BLaER1 (cell line): Measurements from ENCODE around the gene KCNAB1.
A peak's percentile ranks its signal among the peaks of the same experiment; 100 is the strongest.

Source experiments
- H3K27ac ChIP-seq: shearing (Covaris generic); formaldehyde crosslinking; 2 replicates; pipeline ENCODE4 v1.8.1; 2022
- H3K27me3 ChIP-seq: shearing (Covaris generic); formaldehyde crosslinking; 2 replicates; pipeline ENCODE4 v1.8.1; 2022
- H3K36me3 ChIP-seq: shearing (Covaris generic); formaldehyde crosslinking; 2 replicates; pipeline ENCODE4 v1.8.1; 2022
- H3K4me1 ChIP-seq: shearing (Covaris generic); formaldehyde crosslinking; 2 replicates; pipeline ENCODE4 v1.8.1; 2022
- H3K4me2 ChIP-seq: shearing (Covaris generic); formaldehyde crosslinking; 2 replicates; pipeline ENCODE4 v1.8.1; 2022
- H3K4me3 ChIP-seq: shearing (Covaris generic); formaldehyde crosslinking; 2 replicates; pipeline ENCODE4 v1.8.1; 2022
- H3K9ac ChIP-seq: shearing (Covaris generic); formaldehyde crosslinking; 2 replicates; pipeline ENCODE4 v1.8.1; 2022
- H3K9me3 ChIP-seq: shearing (Covaris generic); formaldehyde crosslinking; 2 replicates; pipeline ENCODE4 v1.8.1; 2022
- H4K20me1 ChIP-seq: shearing (Covaris generic); formaldehyde crosslinking; 2 replicates; pipeline ENCODE4 v1.8.1; 2022
- Cebpa-rat ChIP-seq: shearing (Covaris generic); IDR thresholded peaks from 2 replicates; pipeline ENCODE4 v1.8.1; 2022

KCNAB1 gene

DNA sequence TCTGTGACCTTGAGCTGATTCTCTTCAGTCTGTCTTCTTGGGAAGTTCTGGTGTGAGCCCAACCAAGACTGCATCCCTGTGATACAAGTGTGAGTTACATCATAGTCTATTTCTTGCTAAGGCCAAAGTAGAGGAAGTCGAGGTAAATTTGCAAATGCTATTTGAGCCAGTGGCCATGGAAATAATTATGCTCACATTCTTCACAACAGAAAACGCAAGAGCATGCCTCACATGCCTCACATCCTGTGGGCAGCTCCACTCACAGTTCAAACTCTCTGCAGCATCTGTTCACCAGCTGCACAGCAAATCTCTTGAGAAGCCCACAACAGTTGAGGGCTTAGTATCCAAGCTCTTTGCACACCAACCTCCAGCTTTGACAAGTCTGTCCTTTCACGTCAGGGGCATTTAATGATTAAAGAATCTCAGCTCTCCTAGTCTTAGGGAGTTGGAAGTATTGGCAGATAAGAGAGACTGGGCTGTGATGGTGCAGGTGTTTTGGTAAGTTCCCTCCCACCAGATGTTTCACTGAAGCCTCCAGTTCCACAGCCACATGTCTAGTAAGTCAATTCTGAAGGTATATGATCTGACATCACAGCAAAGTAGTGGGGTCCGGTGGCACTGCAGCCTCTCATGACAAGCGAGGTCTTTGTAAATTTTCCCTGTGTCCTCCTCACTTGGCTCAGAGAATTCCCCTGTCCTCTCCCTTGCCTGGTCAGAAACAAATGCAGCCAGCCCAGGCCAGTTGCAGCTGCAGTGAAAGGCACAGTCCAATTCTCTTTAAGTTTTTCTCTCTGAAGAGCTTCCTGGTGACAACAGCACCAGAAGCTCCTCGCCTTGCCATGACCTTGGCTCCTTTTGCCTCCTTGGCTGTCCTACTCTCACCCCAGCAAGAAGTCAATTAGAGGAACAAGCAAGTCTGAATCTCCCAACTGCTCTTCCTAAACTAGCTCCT lies 268.4 kb downstream of the KCNAB1 start:
- H3K4me2 ChIP-seq: peak overlapping the region; percentile 62
- no peaks in the 10 kb centered on the region for H3K9me3 ChIP-seq
- peak overlapping the region; percentile 53 for H3K27ac ChIP-seq
- H4K20me1 ChIP-seq: no peaks in the 10 kb centered on the region
- no peak for TF ChIP-seq Cebpa-rat
- H3K9ac ChIP-seq: no peak overlapping the region
- H3K4me1 ChIP-seq: peaks cover 32% of the 10 kb centered on the region
- no peak overlapping the region for H3K4me3 ChIP-seq
- no peaks in the 10 kb centered on the region for H3K27me3 ChIP-seq
- H3K36me3 ChIP-seq: no peaks in the 10 kb centered on the region

DNA sequence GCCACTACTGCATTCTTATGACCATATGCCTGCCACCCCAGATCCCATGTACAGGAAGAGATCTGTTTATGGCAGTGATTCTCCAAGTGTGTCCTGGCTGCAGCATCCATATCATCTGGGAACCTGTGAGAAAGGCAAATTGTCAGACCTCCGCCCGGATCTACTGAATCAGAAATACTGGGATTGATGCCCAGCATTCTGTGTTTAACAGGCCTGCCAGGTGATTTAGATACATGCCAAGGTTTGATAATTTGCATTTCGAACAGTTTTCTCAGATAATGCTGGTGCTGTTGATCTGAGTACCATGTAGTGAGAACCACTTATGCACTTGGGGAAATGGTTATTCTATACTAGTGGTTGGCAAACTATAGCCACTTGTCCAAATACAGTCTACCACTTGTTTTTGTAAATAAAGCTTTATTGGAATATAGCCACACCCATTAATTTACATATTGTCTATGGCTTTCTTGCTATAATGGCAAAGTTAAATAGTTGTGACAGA lies 269.1 kb downstream of the KCNAB1 start:
- Histone ChIP-seq H3K9ac (no peak overlapping the region), H3K27ac (peak overlapping the region; percentile 52), H3K4me1 (peaks cover 32% of the 10 kb centered on the region), H3K9me3 (no peaks in the 10 kb centered on the region), H3K4me2 (peak overlapping the region; percentile 62), H4K20me1 (no peaks in the 10 kb centered on the region), H3K36me3 (no peaks in the 10 kb centered on the region), H3K27me3 (no peaks in the 10 kb centered on the region), H3K4me3 (no peak overlapping the region)
- TF ChIP-seq Cebpa-rat: no peak

DNA sequence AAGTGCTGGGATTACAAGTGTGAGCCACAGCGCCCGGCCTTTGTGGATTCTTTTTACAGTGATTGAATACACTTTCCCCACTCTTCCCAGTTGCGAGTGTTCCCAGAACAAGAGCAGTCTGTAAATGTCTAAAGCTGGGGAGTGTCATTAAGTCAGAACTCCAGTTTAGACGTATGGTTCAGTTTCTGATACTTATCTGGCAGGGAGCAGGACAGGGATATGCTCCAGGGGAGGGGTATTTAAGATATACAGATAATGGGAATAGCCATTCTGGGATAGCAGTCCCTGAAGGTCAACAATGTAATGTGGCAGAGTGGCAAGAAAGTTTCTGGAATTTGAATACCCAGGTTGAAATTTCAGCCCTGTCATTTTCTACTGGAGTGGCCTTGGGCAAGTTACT lies 270.5 kb downstream of the KCNAB1 start:
- no peaks in the 10 kb centered on the region for H3K36me3 ChIP-seq
- no peaks in the 10 kb centered on the region for H4K20me1 ChIP-seq
- H3K4me2 ChIP-seq: no peak overlapping the region
- no peak overlapping the region for H3K4me3 ChIP-seq
- no peak overlapping the region for H3K27ac ChIP-seq
- no peak overlapping the region for H3K9ac ChIP-seq
- no peak for TF ChIP-seq Cebpa-rat
- H3K27me3 ChIP-seq: no peaks in the 10 kb centered on the region
- no peaks in the 10 kb centered on the region for H3K9me3 ChIP-seq
- peaks cover 32% of the 10 kb centered on the region for H3K4me1 ChIP-seq

DNA sequence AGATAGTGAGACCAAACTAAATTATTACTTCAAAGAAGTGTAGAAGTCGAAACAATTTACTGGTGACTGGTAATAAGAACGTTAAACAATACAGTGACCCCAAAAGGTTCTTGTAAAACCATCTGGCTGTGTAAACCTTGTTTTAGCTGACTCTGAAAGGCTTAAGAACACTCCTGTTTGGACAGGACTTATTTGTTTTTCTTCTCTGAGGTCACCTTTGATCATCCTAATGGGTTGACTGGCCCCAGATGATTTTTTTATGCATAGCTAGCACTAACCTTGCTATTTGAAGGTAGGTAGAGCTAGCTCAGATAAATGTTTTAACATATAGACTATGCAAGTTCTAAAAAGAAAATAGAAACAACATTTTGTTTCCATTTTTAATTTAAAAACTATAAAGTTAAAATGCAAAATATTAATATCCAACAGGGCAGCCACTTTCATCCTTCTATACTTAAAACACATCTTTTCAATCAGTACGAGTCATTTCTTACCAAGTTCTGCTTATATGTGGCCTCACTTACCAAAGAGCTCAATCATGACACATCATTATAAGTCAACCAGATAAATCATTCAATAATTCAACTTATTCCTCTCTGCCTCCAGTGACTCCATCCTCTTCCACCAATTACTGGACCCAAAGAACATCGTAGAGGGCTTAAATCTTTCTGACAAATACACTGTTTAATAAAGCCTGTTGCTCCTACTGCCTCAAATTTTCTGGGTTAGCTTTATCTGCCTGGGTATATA lies 275.8 kb downstream of the KCNAB1 start:
- Histone ChIP-seq H3K9me3 (no peaks in the 10 kb centered on the region), H3K4me2 (no peak overlapping the region), H3K27me3 (no peaks in the 10 kb centered on the region), H3K36me3 (no peaks in the 10 kb centered on the region), H3K4me3 (no peak overlapping the region), H3K27ac (no peak overlapping the region), H3K4me1 (peaks cover 9% of the 10 kb centered on the region; the same call in 1 of the 2 replicates), H4K20me1 (no peaks in the 10 kb centered on the region), H3K9ac (no peak overlapping the region)
- TF ChIP-seq Cebpa-rat: no peak

DNA sequence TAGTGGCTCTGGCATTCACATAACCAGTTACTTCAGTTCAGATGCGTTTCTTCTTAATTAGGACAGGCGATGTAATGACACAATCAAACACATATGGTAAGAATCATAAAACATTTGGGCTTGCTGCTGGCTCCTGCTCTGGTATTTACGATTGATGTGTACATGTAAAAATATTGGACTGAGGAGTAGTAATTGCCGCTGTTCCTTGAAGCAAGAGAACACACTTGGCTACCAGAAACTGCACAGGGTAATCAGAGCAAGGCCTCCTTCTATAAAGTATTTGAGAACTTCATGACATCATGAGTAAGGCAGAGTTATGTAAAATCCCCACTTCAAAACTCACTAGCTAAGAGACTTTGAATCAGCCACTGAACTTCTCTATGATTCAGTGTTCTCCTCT lies 276.5 kb downstream of the KCNAB1 start:
- H3K4me1 ChIP-seq: peaks cover 9% of the 10 kb centered on the region; the same call in 1 of the 2 replicates
- H3K4me2 ChIP-seq: no peak overlapping the region
- H3K36me3 ChIP-seq: no peaks in the 10 kb centered on the region
- no peaks in the 10 kb centered on the region for H3K9me3 ChIP-seq
- TF ChIP-seq Cebpa-rat: no peak
- no peak overlapping the region for H3K4me3 ChIP-seq
- H3K27ac ChIP-seq: no peak overlapping the region
- H4K20me1 ChIP-seq: no peaks in the 10 kb centered on the region
- no peak overlapping the region for H3K9ac ChIP-seq
- H3K27me3 ChIP-seq: no peaks in the 10 kb centered on the region

DNA sequence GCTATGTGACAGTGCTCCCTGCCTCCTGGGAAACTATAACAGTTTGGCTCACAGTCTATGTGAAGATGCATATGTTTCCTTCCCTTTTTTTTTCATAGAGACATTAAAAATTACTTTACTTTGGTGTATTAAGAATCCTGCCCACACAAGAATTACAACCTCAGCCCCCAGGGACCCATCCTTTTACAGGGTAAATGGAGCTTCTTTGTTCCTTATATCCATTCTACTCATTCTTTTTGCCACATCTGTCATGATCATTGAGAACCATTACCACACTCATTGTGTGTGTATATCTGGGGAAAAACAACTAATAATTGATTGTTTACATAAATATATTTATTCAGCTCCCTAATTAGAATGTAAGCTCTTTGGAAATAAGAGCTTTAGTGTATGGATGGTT lies 277.2 kb downstream of the KCNAB1 start:
- TF ChIP-seq Cebpa-rat: no peak

DNA sequence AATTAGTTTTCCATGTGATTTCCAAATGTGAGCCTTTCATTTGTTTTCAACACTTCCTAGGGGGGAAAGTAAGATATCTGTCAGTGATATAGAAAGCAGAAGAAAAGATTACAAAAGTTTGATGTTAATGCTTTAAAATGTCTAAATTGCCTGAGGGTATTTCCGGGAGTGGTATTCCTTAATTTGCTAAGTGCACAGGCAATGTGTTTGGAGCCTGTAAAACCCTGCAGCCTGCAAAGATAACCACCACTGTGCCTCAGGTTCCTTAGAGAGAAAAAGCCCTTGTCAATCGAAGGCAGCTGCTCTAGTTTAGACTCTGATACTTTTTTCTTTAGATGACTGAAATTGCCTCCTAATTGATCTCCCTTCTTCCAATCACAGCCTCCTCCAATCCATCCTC lies 279.7 kb downstream of the KCNAB1 start:
- Histone ChIP-seq H3K27ac (no peak overlapping the region), H3K27me3 (no peaks in the 10 kb centered on the region), H3K36me3 (no peaks in the 10 kb centered on the region), H3K4me2 (no peak overlapping the region), H3K9ac (no peak overlapping the region), H4K20me1 (no peaks in the 10 kb centered on the region), H3K9me3 (no peaks in the 10 kb centered on the region), H3K4me3 (no peak overlapping the region), H3K4me1 (peaks cover 9% of the 10 kb centered on the region; the same call in 1 of the 2 replicates)
- TF ChIP-seq Cebpa-rat: no peak

More for the DNA sequence above, 277.2 kb downstream of the KCNAB1 start:
- Histone ChIP-seq H3K4me3 (no peak overlapping the region), H4K20me1 (no peaks in the 10 kb centered on the region), H3K36me3 (no peaks in the 10 kb centered on the region), H3K4me1 (peaks cover 9% of the 10 kb centered on the region; the same call in 1 of the 2 replicates), H3K27me3 (no peaks in the 10 kb centered on the region), H3K4me2 (peak overlapping the region; percentile 6; the same call in 1 of the 2 replicates), H3K27ac (no peak overlapping the region), H3K9ac (no peak overlapping the region), H3K9me3 (no peaks in the 10 kb centered on the region)

DNA sequence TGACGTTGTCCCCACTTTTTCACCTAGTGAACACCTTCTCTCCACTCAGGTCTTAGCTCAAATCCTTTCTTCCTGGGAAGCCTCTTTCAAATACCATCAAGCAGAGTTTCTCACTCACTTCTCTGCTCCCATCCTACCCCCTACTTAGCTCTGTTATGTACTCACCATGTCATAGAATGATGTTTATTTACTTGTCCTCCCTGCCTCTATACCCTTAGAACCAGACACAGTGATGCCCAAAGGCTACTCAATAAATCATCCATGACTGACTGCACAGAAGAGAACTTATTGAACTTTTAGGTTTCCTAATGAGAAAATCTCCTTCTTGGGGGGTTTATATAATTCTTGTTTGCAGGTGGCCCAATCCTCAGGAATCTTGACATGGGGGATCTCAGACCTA lies 280.4 kb downstream of the KCNAB1 start:
- Histone ChIP-seq H3K9ac (no peak overlapping the region), H3K27ac (no peak overlapping the region), H4K20me1 (no peaks in the 10 kb centered on the region), H3K4me2 (no peak overlapping the region), H3K36me3 (no peaks in the 10 kb centered on the region), H3K9me3 (no peaks in the 10 kb centered on the region), H3K27me3 (no peaks in the 10 kb centered on the region), H3K4me1 (peaks cover 9% of the 10 kb centered on the region; the same call in 1 of the 2 replicates), H3K4me3 (no peak overlapping the region)
- no peak for TF ChIP-seq Cebpa-rat

DNA sequence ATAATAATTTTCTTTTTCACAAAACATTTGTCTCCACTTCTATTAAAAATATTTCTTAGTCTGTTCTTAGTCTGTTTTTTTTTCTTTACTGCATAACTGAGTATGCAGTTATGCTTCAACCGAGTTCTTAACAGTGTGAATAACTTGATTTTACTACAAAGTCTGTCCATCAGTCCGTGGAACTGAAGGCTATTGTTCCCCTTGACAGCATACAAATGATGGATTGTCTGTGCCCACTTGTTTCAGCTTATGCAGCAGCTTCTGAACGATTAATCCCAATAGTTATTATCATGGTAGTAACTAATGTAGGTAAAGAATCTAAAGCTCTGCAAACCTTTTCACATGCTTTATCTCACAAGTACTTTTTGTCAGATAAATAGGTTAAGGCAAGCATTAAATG lies 283.8 kb downstream of the KCNAB1 start:
- no peaks in the 10 kb centered on the region for H3K4me1 ChIP-seq
- H3K9ac ChIP-seq: no peak overlapping the region
- no peaks in the 10 kb centered on the region for H4K20me1 ChIP-seq
- TF ChIP-seq Cebpa-rat: no peak
- H3K4me3 ChIP-seq: no peak overlapping the region
- H3K4me2 ChIP-seq: no peak overlapping the region
- no peaks in the 10 kb centered on the region for H3K9me3 ChIP-seq
- H3K27me3 ChIP-seq: no peaks in the 10 kb centered on the region
- no peak overlapping the region for H3K27ac ChIP-seq
- H3K36me3 ChIP-seq: no peaks in the 10 kb centered on the region

DNA sequence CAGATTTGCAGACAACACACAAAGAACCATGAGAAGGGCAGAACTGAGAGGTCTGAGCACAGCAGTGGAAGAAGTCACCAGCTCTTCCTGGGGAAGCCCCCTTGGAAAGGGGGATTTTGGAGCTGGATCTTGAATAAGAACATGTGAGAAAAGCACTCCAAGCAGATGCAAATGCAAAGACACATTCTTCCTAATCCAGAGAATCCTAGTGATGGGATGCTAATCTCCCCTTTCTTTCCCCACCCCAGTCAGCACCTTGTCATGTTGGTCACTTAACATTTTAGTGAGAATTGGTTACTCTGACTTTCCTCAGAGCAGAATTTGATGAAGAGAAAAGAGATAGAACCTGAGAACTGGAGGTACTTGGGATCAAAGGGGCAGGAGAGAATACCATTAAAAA lies 286.0 kb downstream of the KCNAB1 start:
- Histone ChIP-seq H3K27me3 (no peaks in the 10 kb centered on the region), H3K4me3 (no peak overlapping the region), H3K9me3 (no peaks in the 10 kb centered on the region), H3K27ac (no peak overlapping the region), H3K9ac (no peak overlapping the region), H3K4me2 (no peak overlapping the region), H3K36me3 (no peaks in the 10 kb centered on the region), H4K20me1 (no peaks in the 10 kb centered on the region), H3K4me1 (no peaks in the 10 kb centered on the region)
- no peak for TF ChIP-seq Cebpa-rat
